Left renal pelvis (tissue), 4 donors: Measurements from ENCODE around the gene OGT. TPM values are rescaled to one million over a fixed set of nuclear protein-coding genes. Genes with fewer than 3 reads are reported as not detected.
"Not testable (repeated sequence)": the region's sequence is repeated elsewhere in the genome, so short reads cannot be mapped to it uniquely, and the experiment has no call there.

ENCODE experiments used
- DNase-seq, 4 donors: peaks; one replicate each; pipeline ENCODE4 v3.0.0-alpha.2; 2013; ENCODE audit warnings: low read depth in 4 of 4, low spot score in 3 of 4
- polyA plus RNA-seq, 4 donors: library from polyadenylated mRNA; unstranded; fragments of 120-200 nt; gene quantifications; one replicate each; pipeline ENCODE4 v1.2.1, GENCODE V29; 2013; ENCODE audit not compliant: insufficient read length in 4 of 4

OGT gene
- polyA plus RNA-seq, 4 donors: 182 to 280 (median 204) TPM

DNA sequence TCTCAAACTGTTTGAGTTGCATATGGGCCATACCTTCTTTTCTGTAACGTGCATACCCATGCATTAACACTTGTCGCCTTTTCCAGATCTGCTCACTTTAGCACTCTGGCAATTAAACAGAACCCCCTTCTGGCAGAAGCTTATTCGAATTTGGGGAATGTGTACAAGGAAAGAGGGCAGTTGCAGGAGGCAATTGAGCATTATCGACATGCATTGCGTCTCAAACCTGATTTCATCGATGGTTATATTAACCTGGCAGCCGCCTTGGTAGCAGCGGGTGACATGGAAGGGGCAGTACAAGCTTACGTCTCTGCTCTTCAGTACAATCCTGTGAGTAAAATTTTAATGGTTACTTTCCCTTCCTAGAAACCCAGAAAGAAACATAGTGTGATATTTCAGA is 4.8 kb downstream of the OGT start:
- no peak for DNase-seq

DNA sequence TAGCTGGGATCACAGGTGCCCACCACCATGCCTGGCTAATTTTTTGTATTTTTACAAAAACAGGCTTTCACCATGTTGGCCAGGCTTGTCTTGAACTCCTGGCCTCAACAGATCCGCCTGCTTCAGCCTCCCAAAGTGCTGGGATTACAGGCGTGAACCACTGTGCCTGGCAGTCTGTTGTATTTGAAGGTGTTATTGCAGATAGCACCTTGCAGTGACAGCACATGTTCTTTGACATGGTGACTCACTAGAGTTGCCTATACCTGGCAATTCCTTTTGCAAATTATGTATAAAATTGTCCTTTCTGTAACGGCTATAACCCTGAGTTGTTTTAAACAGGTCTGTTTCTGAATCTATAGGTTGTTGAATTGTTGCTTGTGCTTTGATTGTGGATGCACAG is 7.9 kb downstream of the OGT start:
- DNase-seq: no peak

DNA sequence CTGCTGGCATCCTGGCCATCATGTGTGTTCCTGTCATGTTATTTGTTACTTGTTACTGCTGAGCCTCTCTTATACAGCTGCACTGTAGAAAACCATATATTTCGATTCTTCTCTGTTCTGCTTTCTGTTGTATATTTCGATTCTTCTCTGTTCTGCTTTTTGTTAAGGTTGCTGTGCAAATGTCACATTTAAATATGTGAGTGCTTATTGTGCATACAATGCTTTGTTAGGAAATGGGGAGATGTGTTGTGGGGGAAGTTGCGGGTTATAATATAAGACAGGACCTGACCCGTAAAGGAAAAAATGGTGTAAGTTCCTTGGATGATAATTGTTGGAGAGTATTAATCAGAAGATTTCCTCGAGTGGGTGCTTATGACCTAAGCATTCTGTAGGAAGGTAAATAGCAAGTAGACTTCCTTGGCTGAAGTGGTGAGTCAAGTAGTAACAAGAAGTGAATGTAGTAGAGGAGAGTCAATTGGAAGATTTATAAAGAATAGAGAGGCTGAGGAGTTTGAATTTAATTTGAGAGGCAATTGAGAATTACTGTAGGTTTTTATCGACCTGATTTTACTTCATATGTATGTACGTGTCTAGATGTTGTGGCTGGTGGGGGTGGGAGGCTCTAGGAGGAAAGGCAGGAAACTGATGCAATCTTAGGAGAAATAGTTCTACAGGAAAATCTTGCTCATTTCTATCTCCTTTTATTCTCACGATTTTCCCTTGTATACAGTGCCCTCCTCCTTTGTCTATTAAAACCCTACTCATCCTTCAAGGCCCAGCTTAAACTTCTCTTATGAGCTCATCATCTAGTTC is 8.5 kb downstream of the OGT start:
- no peak for DNase-seq

DNA sequence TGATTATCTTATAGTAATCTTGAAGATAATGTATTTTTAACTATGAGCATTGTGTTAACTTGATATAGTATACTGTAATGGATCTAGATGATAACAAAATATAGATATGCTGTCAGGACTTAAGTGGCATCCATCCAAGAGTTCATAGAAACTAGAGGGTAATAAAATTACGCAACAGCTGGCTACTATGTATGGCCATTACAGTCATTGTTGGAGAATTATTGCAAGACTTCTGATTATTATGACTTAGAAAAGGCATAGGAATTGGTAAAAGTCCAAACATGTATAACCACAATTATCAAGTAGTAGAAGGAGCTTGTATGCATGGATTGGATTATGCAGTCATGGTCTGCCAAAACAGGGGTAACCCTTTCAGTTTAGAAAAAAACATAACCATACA is 9.5 kb downstream of the OGT start:
- DNase-seq: no peak

DNA sequence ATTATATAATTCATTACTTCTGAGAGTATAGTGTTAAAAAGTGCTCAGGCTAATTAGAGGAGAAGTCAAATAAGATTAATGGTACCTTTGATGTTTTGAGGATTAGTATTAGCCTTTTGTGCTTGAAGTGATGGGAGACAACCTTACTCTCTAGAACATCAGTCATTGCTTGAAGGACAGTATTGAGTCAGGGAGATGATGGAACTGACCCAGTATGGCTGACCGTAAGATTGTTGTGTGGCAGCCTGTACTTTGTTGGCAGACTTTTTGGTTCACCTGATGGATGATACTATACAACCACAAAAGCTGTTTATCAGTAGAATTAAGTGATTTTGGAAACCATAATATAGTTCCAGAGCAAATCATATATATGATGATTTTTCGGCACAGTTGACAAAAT is 9.9 kb downstream of the OGT start:
- DNase-seq: no peak

DNA sequence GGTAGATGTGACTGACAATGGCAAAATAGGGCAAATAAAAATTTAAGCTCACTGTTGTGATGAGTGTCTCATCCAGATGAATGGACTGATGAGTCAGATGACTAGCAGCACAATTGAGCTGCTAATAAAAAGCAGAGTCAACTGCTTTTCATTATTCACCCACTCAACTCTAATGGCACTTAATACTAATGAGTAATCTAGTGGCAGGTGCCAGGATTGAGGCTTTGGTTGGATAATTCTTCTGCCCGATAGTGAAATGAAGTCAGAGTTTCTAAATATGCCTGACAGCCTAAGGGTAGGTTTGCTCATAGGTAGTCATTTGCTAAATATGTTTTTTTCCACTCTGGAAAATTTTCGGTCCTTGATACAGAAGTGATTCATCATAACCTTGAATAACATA is 10.4 kb downstream of the OGT start:
- DNase-seq: no peak

DNA sequence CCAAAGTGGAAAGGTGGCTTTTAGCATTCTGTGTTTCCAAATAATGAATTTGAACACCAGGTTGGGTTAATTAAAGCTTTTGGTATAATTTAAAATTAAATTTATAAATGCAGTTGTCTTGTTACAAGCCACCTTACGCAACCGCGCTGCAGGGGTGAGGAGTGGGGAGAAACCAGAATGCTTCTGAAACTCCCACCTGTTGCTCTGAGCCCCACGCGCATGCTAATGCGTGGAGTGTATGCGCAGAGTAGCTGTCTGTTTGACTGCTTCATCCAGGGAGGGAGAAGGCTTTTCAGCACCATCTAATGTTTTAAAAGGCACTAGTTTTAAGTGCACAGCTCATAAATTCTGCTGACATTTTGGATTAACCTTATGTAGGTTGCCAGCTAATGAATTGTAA is 12.5 kb downstream of the OGT start:
- DNase-seq: no peak

DNA sequence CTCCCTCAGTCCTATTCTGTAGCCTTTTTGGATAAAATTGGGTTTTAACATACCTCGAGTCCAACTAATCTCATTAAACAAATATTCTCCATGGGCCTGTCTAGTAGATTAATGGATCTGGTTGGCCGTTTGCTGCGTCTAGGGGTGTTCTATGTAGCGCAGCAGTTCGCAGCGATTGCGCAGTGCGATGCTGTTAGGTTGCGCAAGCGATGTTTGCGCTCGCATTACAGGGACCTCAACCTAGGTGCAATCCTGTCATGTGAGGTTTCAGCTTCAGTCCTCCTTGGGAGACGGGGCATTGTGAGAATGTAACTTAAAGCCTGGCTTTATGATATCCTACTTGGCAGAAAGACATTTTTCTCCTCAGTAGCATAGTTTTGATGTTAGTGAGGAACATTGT is 14.0 kb downstream of the OGT start:
- no peak for DNase-seq

DNA sequence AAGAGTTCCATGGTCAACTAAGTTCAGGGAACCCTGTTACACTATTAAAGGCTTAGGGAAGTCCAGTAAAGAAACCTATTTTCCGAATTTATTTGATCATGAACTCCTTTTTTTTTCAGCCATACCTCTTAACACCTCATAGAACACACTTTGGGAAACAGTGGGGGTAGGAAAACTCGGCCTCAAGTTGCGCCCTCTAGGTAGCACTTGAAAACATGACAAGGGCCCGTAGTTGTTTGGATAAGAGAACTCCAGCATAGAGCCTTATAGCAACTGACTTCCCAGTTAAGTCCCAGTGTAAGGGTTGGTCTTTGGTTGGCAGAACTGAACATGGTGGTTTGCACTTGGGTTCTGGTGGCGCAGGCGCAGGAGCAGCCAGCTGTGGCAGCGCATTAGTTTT is 14.4 kb downstream of the OGT start:
- DNase-seq: no peak

DNA sequence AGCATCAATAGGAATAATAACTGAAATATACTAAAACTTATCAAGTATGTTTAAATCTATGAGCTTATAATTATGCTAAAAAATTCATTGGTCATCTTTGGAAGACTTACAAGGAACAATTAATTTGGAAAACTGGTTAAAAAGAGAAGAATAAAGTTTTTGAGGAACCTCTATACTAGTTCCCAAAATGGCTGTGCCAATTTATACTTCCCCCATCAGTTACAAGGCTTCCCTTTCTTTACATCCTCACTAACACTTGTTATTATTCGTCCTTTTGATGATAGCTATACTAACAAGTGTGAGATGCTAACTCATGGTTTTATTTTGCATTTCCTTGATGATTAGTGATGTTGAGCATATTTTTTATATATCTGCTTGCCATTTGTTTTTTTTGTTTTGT is 17.1 kb downstream of the OGT start:
- DNase-seq: no peak

DNA sequence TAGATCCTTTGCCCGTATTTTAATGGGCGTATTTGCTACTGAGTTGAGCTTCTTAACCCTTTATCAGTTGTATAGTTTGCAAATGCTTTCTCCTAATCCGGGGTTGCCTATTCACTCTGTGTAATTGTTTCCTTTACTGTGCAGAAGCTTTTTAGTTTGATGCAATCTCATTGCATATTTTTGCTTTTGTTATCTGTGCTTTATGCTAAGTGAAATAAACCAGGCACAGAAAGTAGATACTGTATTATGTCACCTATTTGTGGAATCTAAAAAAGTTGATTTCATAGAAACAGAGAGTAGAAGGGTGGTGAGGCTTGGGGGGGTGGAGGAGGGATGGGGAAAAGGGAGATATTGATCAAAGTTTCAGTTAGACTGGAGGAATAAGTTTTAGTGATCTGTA is 17.7 kb downstream of the OGT start:
- no peak for DNase-seq

DNA sequence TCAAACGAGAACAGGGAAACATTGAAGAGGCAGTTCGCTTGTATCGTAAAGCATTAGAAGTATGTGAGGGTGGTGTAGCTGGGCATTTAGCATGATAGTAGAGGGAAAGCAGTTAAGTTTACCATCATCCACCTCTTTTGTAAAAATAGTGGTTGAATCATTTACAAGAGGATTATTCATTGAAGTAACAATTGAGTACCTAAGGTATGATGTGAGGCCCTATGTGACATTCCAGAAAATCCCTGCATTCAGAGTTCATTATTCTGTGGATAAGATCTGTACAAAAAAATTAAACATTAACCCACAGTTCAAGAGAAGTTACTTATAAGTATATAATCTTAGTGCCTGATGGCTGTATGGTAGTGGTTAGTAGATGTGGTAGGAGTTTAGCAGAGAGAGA is 23.1 kb downstream of the OGT start:
- no peak for DNase-seq

DNA sequence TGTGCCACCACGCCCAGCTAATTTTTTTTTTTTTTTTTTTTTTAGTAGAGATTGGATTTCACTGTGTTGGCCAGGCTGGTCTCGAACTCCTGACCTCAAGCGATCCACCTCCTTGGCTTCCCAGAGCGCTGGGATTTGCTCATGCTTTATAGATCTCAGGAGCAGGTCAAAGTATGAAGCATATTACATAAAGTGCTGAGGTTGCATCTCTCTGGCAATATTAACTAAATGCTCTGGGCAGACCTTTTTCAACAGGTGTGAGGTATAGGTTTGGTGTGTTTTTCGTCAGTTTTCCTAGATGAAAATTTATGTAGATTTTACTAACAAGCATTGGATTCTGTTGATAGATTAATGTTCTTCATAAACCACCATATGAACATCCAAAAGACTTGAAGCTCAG is 26.0 kb downstream of the OGT start:
- no peak for DNase-seq

DNA sequence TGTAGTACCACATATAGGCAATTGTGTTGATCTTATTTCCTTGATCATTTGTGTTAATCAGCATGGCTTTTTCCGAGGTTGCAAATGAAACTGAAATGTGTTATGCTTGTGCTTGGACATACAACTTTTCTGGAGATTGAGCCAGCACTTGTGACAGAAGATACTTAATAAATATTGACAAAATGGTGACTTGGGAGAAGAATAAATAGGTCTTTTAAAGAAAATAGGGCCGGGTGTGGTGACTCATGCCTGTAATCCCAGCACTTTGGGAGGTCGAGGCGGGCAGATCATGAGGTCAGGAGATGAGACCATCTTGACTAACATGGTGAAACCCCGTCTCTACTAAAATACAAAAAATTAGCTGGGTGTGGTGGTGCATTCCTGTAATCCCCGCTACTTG is 26.9 kb downstream of the OGT start:
- DNase-seq: not testable (repeated sequence)

DNA sequence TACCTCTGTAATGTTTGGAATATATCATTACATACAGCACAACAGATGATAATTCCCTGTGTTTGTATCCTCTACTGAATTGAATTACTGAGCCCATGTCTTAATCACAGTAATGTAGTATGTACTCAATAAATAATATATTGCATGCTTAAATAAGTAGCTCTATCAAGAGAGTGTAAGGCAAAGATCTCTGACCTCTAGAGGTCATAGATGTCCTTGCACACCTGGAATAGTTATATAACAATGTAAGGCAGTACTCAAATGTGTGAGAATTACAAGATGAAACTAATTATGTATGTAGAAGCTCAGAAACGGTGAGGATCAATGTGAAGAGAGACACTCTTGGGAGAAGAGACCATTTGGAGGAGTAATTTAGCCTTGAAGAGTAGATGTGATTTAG is 31.0 kb downstream of the OGT start:
- no peak for DNase-seq

DNA sequence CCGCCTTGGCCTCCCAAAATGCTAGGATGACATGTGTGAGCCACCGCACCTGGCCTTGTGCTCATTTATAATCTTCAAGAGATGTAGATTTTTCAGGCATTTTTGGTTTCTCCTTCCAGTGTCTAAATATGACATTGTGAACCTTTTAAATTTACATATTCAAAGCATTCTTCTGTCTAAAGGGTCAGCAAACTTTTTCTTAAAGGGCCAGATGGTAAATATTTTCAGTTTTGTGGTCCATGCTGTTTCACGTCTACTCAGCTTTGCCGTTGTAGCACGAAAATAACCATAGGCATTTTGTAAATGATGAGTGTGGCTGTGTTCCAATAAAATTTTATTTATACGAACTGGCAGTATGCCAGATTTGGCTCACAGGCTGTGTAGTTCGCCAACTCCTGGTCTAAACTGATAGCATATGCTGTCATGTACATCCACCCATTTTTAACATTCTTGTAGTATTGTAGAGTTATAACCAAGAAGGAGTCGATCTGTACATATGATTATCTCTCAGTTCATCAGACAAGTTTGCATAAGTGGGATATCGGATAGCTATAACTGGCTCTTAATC is 32.7 kb downstream of the OGT start:
- DNase-seq: no peak

DNA sequence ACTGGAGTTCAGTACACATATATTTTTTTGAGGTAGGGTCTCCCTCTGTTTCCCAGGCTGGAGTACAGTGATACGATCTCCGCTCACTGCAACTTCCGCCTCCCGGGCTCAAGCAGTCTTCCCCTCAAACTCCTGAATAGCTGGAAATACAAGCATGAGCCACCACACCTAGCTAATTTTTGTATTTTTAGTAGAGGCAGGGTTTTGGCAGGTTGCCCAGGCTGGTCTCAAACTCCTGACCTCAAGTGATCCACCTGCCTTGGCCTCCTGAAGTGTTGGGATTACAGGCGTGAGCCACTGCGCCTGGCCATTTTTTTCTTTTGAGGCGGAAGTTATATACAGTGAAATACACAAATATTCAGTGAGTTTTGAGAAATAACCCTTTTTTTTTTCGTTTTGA is 38.5 kb downstream of the OGT start:
- not testable (repeated sequence) for DNase-seq

DNA sequence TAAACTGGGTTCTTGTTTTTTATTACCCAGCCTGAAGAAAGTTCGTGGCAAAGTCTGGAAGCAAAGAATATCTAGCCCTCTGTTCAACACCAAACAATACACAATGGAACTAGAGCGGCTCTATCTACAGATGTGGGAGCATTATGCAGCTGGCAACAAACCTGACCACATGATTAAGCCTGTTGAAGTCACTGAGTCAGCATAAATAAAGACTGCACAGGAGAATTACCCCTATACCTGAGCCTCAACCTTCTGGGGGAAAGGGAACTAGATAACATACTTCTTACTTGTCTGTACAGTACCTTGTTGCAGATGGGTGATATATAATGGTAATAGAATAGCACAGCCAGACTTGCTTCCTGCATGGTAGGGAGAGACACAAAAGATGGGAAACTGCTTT is 40.7 kb downstream of the OGT start:
- no peak for DNase-seq

DNA sequence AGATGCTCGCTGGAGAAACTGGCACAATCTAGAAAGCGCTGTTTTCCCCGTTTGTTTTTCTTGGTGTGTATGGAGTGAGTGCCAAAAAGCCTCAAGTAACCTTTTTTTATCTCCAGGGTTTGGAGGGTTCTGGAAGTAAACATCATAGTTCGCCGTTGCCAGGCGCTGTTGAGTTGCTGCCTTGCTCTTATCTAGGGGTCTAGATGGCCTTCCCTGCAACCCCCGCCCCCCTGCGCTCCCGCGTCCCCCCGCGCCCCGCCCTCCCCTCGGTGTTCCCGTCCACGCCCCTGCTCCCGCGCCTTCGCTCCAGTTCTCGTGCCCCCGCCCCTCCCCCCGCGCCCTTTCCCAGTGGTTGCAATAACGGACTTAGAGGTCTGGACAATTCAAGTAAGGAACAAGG is 44.8 kb downstream of the OGT start:
- no peak for DNase-seq

DNA sequence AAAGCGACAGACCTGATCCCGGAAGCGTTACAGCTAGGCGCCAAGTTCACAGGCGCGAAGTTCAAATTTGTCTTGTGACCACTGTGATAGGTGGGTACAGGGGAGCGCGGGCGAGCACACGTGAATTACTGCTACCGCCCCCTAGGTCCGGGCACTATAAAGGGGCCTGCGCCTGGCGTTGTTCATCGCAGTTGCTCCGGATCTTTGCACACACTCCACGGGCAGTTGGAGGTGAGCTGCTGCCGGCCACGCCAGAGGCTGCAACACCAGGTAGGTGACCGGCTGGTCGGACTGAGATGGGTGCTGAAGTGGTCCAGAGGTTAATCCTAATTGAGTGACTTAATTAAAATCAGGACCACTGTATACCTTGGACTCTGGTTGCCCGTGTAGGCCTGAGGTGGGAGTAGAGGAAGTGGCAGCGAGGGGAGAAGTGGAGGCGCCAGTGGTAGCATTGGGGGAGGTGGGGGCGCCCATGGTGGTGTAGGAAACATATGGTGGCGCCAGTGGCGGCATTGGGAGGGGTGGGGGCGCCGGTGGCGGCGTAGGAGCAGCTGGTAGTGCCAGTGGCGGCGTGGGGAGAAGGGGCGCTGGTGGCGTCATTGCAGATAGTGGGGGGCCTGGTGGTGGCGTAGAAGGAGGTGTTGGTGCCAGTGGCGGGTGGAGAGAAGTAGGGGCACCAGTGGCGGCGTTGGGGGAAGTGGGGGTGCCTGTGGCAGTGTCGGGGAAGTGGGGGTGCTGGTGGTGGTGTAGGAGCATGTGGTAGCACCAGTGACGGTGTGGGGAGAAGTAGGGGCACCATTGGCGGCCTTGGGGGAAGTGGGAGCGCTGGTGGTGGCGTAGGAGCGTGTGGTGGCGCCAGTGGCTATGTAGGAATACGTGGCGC is 45.6 kb downstream of the OGT start, which contains the start of gene GCNA:
GCNA (plus strand) TSS at position 185 of the 883 bp plus-strand sequence. CDS start 2,385 bp downstream, outside the sequence.
- DNase-seq: no peak

DNA sequence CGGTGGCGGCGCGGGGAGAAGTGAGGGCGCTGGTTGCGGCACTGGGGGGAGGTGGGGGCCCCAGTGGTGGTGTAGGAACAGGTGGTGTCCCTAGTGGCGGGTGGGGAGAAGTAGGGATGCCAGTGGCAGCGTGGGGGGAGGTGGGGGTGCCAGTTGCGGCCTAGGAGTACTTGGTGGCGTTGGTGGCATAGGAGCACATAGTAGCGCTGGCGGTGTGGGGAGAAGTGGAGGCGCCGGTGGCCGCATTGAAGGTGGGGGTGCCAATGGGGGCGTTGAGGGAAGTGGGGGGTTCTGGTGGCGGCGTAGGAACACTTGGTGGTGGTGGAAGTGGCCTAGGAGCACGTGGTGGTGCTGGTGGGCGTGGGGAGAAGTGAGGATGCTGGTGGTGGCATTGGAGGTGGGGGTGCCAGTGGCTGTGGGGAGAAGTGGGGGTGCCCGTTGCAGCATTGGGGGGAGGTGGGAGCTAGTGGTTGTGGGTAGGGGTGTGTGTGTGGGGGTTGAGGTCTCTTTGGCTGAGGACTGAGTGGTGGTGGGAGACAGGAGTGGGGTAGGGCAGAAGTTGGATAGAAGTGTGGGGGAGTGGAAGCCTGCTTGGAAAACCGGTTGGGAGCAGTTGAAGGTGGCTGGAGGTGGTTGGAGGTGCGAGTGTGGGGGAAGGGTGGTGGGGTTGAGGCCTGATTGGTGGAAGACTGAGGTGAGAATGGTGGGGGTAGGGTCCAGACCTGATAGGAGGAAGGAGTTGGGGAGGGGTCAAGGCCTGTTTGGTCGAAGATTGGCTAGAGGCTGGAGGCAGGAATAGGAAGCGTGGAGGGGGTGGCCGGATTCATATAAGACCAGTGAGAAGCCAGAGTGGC is 46.5 kb downstream of the OGT start:
- DNase-seq: no peak
